Measurements from ENCODE around the gene C16orf95.

- TF ChIP-seq GATA2 (IDR thresholded peaks at IDR 0.05; ENCODE audit: low read depth, low read length) (no peak), GATA3 (IDR thresholded peaks at IDR 0.05; ENCODE audit: low read depth, low read length) (no peak)
Measured at GRCh38 chr16:87344165-87344930, 27.2 kb upstream of the C16orf95 start.
